HEK293T (cell line): ENCODE results near the gene IFI30.

Experiments used
- CTCF ChIA-PET: fragments of 350-600 bp; formaldehyde crosslinking; extraction: SDS; loops from one replicate; lab custom pipeline; 2021; ENCODE audit warnings: antibody characterized with exemption, inconsistent platforms; lab: Yijun Ruan, JAX
- POLR2A ChIA-PET: fragments of 350-600 bp; formaldehyde crosslinking; extraction: SDS; loops from one replicate; lab custom pipeline; 2020; ENCODE audit warnings: antibody characterized with exemption, inconsistent platforms; lab: Yijun Ruan, JAX
- DNase-seq: peaks from one replicate; pipeline ENCODE4 v3.0.0; 2012; ENCODE audit warnings: mixed read lengths; ENCODE audit errors: extremely low spot score
- ARNT ChIP-seq: fragments of 450-650 bp; IDR thresholded peaks from 2 replicates; pipeline ENCODE4 v1.6.1; 2017; ENCODE audit warnings: mild to moderate bottlenecking
- BHLHE40 ChIP-seq: fragments of 450-650 bp; IDR thresholded peaks from 2 replicates; pipeline ENCODE4 v1.6.1; 2016; ENCODE audit warnings: mild to moderate bottlenecking, moderate library complexity, borderline replicate concordance
- CTBP1 ChIP-seq: fragments of 450-650 bp; IDR thresholded peaks from 2 replicates; pipeline ENCODE4 v1.6.1; 2016; ENCODE audit warnings: borderline replicate concordance
- ELF4 ChIP-seq: fragments of 450-650 bp; IDR thresholded peaks from 2 replicates; pipeline ENCODE4 v1.6.1; 2017; ENCODE audit warnings: antibody characterized with exemption
- FOXA1 ChIP-seq: fragments of 450-650 bp; IDR thresholded peaks from 2 replicates; pipeline ENCODE4 v1.6.1; 2016; ENCODE audit warnings: mild to moderate bottlenecking
- FOXK2 ChIP-seq: fragments of 450-650 bp; IDR thresholded peaks from 2 replicates; pipeline ENCODE4 v1.6.1; 2016; ENCODE audit warnings: mild to moderate bottlenecking
- FOXM1 ChIP-seq: fragments of 450-650 bp; IDR thresholded peaks from 2 replicates; pipeline ENCODE4 v1.6.1; 2017; ENCODE audit warnings: mild to moderate bottlenecking, borderline replicate concordance
- HDGF ChIP-seq: fragments of 450-650 bp; IDR thresholded peaks from 2 replicates; pipeline ENCODE4 v1.6.1; 2017; ENCODE audit warnings: antibody characterized with exemption, borderline replicate concordance
- L3MBTL2 ChIP-seq: fragments of 450-650 bp; conservative IDR thresholded peaks from 2 replicates; pipeline ENCODE4 v1.6.1; 2016; ENCODE audit warnings: mild to moderate bottlenecking
- LEF1 ChIP-seq: fragments of 450-650 bp; IDR thresholded peaks from 2 replicates; pipeline ENCODE4 v1.6.1; 2017; ENCODE audit warnings: mild to moderate bottlenecking, borderline replicate concordance
- NFRKB ChIP-seq: fragments of 450-650 bp; IDR thresholded peaks from 2 replicates; pipeline ENCODE4 v1.6.1; 2016; ENCODE audit warnings: mild to moderate bottlenecking, moderate library complexity
- SP1 ChIP-seq: fragments of 450-650 bp; IDR thresholded peaks from 2 replicates; pipeline ENCODE4 v1.6.1; 2017
- SUZ12 ChIP-seq: fragments of 450-650 bp; IDR thresholded peaks from 2 replicates; pipeline ENCODE4 v1.6.1; 2016; ENCODE audit warnings: mild to moderate bottlenecking
- TARDBP ChIP-seq: fragments of 450-650 bp; IDR thresholded peaks from 2 replicates; pipeline ENCODE4 v1.6.1; 2016
- ZNF384 ChIP-seq: fragments of 450-650 bp; IDR thresholded peaks from 2 replicates; pipeline ENCODE4 v1.6.1; 2016
- TF ChIP-seq, protein P1 (sequence below): fragments of 450-650 bp; IDR thresholded peaks from 2 replicates; pipeline ENCODE4 v1.6.1; 2016

Gene IFI30

DNA sequence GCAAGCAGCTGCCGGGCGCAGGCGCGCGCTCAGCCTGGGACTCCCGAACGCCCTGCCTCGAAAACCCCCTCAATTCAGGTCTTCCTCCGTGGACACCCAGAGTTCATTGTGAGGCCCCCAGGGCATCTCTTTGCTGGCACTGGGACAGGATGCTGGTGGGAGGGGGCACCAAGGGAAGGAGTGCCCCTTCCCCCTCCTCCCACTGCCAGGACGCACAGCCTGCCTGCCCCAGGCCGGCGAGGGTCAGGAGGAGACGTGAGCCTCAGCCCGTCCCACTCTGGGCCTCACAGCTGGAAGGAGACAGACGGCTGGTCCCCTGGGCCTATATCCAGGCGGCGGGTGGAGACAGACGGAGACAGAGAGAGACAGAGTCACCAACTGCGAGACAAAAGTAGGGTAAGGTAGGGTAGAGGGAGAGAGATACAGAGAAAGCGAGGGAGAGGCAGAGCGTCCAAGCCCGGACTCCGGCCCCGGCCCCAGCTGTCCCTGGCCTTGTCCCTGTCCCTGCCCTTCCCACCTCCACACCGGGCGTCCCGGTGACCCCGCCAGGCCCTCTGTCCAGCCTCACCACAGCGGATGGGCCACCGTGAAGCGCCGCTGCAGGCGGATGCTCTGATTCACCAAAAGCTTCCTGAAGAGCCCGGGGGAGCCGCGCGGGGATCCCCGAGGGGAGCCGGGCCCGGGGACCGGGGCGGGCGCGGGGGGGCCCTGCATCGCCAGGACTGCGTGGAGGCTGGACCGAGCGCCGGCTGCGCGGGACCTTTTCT is 52.3 kb downstream of the IFI30 start, which contains the start of gene PDE4C:
PDE4C (minus strand) TSS at position 737 of the 767 bp plus-strand sequence; CDS start at position 714, 23 bp downstream.
- POLR2A ChIA-PET = interaction anchor here (0.7 to 1.1 kb wide), 2 partner anchors 55 to 56 kb away, joined by 3 to 4 read pairs; partner anchors contain the start of gene JUND
- no peak for DNase-seq
- CTCF ChIA-PET = no interaction called here
- no peak for TF ChIP-seq FOXA1
- TF ChIP-seq ELF4 = no peak
- no peak for TF ChIP-seq ZNF384
- no peak for TF ChIP-seq L3MBTL2
- no peak for TF ChIP-seq ARNT
- TF ChIP-seq SUZ12 = no peak
- TF ChIP-seq HDGF = no peak
- no peak for TF ChIP-seq FOXM1
- TF ChIP-seq, protein P1, sequence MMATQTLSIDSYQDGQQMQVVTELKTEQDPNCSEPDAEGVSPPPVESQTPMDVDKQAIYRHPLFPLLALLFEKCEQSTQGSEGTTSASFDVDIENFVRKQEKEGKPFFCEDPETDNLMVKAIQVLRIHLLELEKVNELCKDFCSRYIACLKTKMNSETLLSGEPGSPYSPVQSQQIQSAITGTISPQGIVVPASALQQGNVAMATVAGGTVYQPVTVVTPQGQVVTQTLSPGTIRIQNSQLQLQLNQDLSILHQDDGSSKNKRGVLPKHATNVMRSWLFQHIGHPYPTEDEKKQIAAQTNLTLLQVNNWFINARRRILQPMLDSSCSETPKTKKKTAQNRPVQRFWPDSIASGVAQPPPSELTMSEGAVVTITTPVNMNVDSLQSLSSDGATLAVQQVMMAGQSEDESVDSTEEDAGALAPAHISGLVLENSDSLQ = no peak
- TF ChIP-seq NFRKB = no peak

DNA sequence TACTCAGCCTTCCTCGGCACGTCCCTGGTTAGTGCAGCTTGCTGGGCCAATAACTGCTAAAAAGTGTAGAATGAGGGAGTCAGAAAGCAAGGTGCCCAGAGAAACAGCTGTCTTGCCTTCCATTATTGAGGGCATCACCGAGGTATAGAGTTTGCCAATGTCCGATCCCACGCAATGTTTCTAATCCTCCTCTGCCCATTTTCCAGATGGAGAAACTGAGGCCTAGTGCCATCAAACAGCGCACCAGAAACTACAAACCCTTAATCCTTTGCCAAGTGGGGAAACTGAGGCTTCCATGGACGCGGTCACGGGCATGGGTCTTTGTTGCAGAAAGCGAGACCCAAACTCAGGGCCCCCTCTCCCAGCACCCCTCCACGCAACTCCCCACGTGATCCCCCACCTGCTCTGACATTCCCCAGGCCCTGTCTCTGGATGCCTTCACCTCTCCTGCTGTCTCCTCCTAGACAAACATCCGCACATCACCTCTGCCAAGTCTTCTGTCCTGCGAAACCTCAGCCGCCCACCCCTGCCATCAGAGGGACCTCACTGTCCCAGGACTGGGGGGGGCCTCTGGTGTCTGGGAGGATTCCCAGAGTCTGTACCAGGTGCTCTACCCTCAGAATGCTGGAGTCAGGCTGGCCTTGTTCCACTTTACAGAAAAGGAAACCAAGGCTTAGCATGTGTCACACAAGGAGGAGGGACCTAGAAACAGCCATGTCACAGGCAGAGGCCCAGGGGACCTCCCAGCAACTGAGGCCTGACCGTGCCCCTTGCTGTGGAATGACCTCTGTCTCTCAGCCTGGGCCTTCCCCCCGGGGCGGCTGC is 53.6 kb downstream of the IFI30 start:
- CTCF ChIA-PET = no interaction called here
- no peak for DNase-seq
- POLR2A ChIA-PET = no interaction called here
- TF ChIP-seq ZNF384 (no peak), SUZ12 (no peak), HDGF (no peak), SP1 (no peak), L3MBTL2 (no peak), NFRKB (no peak), TARDBP (no peak), ARNT (no peak), FOXM1 (no peak), BHLHE40 (no peak), FOXA1 (no peak), CTBP1 (no peak), FOXK2 (no peak), LEF1 (no peak), ELF4 (no peak)
- TF ChIP-seq, protein P1 = no peak
